Mesodermal cell (in vitro differentiated cells): Measurements from ENCODE around the gene ABCC1.

Source experiments
- H3K27ac ChIP-seq: 2 replicates; pipeline ENCODE4 v1.7.0; 2013; ENCODE audit warnings: mild to moderate bottlenecking, low read depth, low read length, moderate library complexity; ENCODE audit not compliant: severe bottlenecking
- H3K36me3 ChIP-seq: 2 replicates; pipeline ENCODE4 v1.7.1; 2013; ENCODE audit warnings: mild to moderate bottlenecking, low read length, moderate library complexity; ENCODE audit not compliant: control insufficient read depth, insufficient read depth
- H3K4me1 ChIP-seq: one replicate; pipeline ENCODE4 v1.7.1; 2013; ENCODE audit warnings: mild to moderate bottlenecking, low read length; ENCODE audit not compliant: insufficient read depth, control insufficient read depth, poor library complexity, severe bottlenecking
- H3K4me3 ChIP-seq: 2 replicates; pipeline ENCODE4 v1.7.0; 2013; ENCODE audit warnings: low read length, control low read depth, mild to moderate bottlenecking; ENCODE audit not compliant: insufficient read depth, poor library complexity, severe bottlenecking; ENCODE audit errors: extremely low read depth
- H3K9me3 ChIP-seq: 2 replicates; pipeline ENCODE4 v1.7.1; 2013; ENCODE audit warnings: mild to moderate bottlenecking, low read length, moderate library complexity; ENCODE audit not compliant: control insufficient read depth
- WGBS, 2 experiments: methylation state at CpG; one replicate each; pipeline ENCODE4 v1.1.5; 2013; ENCODE audit warnings: missing lambda C conversion rate in 2 of 2; ENCODE audit not compliant: insufficient coverage in 2 of 2; 5-methylcytosine and 5-hydroxymethylcytosine counted together

ABCC1 gene

DNA sequence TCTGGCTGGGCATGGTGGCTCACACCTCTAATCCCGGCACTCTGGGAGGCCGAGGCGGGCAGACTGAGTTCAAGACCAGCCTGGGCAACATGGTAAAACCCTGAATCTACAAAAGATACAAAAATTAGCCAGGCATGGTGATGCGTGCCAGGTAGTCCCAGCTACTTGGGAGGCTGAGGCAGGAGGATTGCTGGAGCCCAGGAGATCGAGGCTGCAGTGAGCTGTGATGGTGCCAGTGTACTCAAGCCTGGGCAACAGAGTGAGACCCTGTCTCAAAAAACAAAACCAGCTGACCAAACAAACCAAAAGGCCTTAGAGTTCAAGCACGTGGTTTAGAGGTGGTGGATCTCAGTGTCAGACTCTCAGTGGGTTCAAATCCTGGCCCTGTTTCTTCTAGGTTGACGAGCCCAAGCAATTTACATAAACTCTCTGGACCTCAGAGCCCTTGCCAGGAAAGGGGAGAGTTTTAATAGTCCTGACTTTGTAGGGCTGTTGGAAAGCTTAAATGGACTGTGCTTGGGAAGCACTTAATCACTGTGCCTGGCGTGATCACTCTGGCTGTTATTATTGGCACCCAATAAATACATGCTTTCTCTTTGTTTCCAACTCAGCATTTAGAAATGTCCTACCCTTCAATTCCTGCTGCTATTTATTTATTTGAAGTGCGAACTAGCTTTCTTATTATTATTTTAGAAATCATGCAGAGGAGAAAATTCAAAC, 44.7 kb downstream of the ABCC1 start:
- peaks cover 9% of the 10 kb centered on the region for H3K36me3 ChIP-seq
- no peak overlapping the region for H3K4me3 ChIP-seq
- H3K9me3 ChIP-seq: no peaks in the 10 kb centered on the region
- WGBS, 2 experiments: 93 to 96% methylated on average over 5 to 7 of the region's 9 CpGs
- no peak overlapping the region for H3K27ac ChIP-seq
- H3K4me1 ChIP-seq: peaks cover 15% of the 10 kb centered on the region

- Histone ChIP-seq H3K4me3 (no peak overlapping the region), H3K27ac (peak overlapping the region; percentile 45), H3K4me1 (peaks cover 8% of the 10 kb centered on the region), H3K9me3 (no peaks in the 10 kb centered on the region), H3K36me3 (peaks cover 8% of the 10 kb centered on the region)
- 91 to 93% methylated on average over 5 to 7 of the region's 8 CpGs for WGBS, 2 experiments
Measured at GRCh38 chr16:15996432-15997109, 47.2 kb downstream of the ABCC1 start.

GRCh38 chr16:16000685-16001084, 51.3 kb downstream of the ABCC1 start:
- Histone ChIP-seq H3K4me1 (peaks cover 13% of the 10 kb centered on the region), H3K36me3 (no peaks in the 10 kb centered on the region), H3K4me3 (no peak overlapping the region), H3K27ac (no peak overlapping the region), H3K9me3 (no peaks in the 10 kb centered on the region)
- WGBS, 2 experiments: 100% methylated on average over 1 of the region's 1 CpG; no CpG with 5 or more reads in 1 of the 2 experiments

DNA sequence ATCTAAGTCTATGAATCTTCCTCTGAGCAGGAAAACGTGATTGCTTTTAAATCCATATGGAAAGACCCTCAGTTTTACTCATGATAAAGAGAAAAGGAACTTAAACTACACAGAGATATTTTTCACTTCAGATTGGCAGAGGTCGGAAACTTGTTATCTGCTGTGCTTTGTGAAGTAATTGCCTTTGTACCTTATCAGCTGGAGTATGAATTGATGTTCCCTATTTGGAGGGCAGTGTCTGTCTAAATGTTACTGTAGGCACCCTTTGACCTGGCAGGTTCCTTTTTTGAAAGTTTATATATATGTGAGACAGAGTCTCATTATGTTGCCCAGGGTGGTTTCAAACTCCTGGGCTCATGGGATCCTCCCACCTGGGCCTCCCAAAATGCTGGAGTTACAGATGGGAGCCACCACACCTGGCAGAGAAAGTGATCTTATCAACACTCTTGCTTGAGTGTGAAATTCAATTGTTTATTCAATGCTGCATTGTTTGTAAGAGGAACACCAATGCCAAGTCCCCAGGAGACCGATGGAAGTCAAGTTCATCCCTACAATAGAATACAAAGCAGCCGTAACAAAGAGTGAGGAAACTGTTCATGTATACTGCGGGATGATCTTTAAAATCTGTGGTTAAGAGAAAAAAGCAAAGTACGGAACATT, 52.3 kb downstream of the ABCC1 start:
- no peaks in the 10 kb centered on the region for H3K36me3 ChIP-seq
- H3K9me3 ChIP-seq: no peaks in the 10 kb centered on the region
- H3K4me3 ChIP-seq: no peak overlapping the region
- no peak overlapping the region for H3K27ac ChIP-seq
- H3K4me1 ChIP-seq: peaks cover 15% of the 10 kb centered on the region
- WGBS, 2 experiments: 100% methylated on average over 4 of the region's 6 CpGs; no CpG with 5 or more reads in 1 of the 2 experiments

- no peak overlapping the region for H3K4me3 ChIP-seq
- H3K27ac ChIP-seq: no peak overlapping the region
- no peaks in the 10 kb centered on the region for H3K9me3 ChIP-seq
- WGBS, 2 experiments: 0% methylated on average over 1 of the region's 1 CpG
- peaks cover 7% of the 10 kb centered on the region for H3K36me3 ChIP-seq
- peaks cover 9% of the 10 kb centered on the region for H3K4me1 ChIP-seq
Measured at GRCh38 chr16:16003719-16004313, 54.4 kb downstream of the ABCC1 start.

GRCh38 chr16:16004314-16004749, 54.9 kb downstream of the ABCC1 start:
- 75 to 80% methylated on average over 1 to 4 of the region's 5 CpGs for WGBS, 2 experiments
- no peak overlapping the region for H3K27ac ChIP-seq
- H3K36me3 ChIP-seq: peaks cover 12% of the 10 kb centered on the region

GRCh38 chr16:16005721-16006120, 56.3 kb downstream of the ABCC1 start:
- Histone ChIP-seq H3K9me3 (no peaks in the 10 kb centered on the region), H3K4me3 (no peak overlapping the region), H3K27ac (no peak overlapping the region), H3K4me1 (peaks cover 7% of the 10 kb centered on the region), H3K36me3 (peaks cover 25% of the 10 kb centered on the region)
- 82 to 93% methylated on average over 6 to 7 of the region's 8 CpGs for WGBS, 2 experiments

More at GRCh38 chr16:16004314-16004749, 54.9 kb downstream of the ABCC1 start:
- Histone ChIP-seq H3K9me3 (no peaks in the 10 kb centered on the region), H3K4me3 (no peak overlapping the region), H3K4me1 (peaks cover 7% of the 10 kb centered on the region)

DNA sequence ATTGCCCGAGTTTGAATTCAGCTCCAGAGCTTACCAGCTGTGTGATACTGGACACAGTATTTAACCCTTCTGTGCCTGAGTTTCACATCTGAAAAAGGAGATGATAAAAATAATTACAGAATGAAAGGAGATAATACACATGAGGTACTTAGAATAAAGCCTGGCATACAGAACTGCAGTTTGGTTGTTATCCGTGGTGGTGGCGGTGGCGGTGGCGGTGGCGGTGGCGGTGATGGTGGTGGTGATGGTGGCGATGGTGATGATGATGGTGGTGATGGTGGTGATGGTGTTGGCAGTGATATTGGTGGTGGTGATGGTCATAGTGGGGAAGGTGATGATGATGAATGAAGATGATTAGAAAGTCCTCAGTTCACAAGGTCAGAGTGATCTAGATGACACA, 57.2 kb downstream of the ABCC1 start:
- 0 to 77% methylated on average over 1 to 7 of the region's 8 CpGs for WGBS, 2 experiments
- peaks cover 30% of the 10 kb centered on the region for H3K36me3 ChIP-seq
- peaks cover 7% of the 10 kb centered on the region for H3K4me1 ChIP-seq
- no peaks in the 10 kb centered on the region for H3K9me3 ChIP-seq
- H3K27ac ChIP-seq: no peak overlapping the region
- no peak overlapping the region for H3K4me3 ChIP-seq

GRCh38 chr16:16007743-16008111, 58.3 kb downstream of the ABCC1 start:
- H3K36me3 ChIP-seq: peaks cover 38% of the 10 kb centered on the region
- peaks cover 7% of the 10 kb centered on the region for H3K4me1 ChIP-seq
- H3K4me3 ChIP-seq: no peak overlapping the region
- no peaks in the 10 kb centered on the region for H3K9me3 ChIP-seq
- WGBS, 2 experiments: 95 to 98% methylated on average over 5 to 7 of the region's 11 CpGs
- no peak overlapping the region for H3K27ac ChIP-seq

- H3K4me1 ChIP-seq: peaks cover 7% of the 10 kb centered on the region
- no peaks in the 10 kb centered on the region for H3K9me3 ChIP-seq
- no CpG with 5 or more reads among the region's 2 CpGs for WGBS, 2 experiments
- H3K4me3 ChIP-seq: no peak overlapping the region
- H3K27ac ChIP-seq: no peak overlapping the region
- H3K36me3 ChIP-seq: peaks cover 38% of the 10 kb centered on the region
Measured at GRCh38 chr16:16008666-16009065, 59.2 kb downstream of the ABCC1 start.
